ENCODE data around the gene DHX9. TPM values are rescaled to one million over a fixed set of nuclear protein-coding genes. Genes with fewer than 3 reads are reported as not detected.

DHX9 gene
- total RNA-seq, 1 donor from 2014 or later, result 117 TPM

GRCh38 chr1:182795563-182796228, 43.5 kb upstream of the DHX9 start:
- Mint-ChIP-seq H3K36me3 (ENCODE audit: low read depth) (peaks cover 4% of the 10 kb centered on the region), H3K27ac (ENCODE audit: unreplicated experiment) (no peak overlapping the region)

GRCh38 chr1:182802006-182802803, 36.9 kb upstream of the DHX9 start:
- no peak overlapping the region for H3K4me3 Mint-ChIP-seq (ENCODE audit: unreplicated experiment)
- no peaks in the 10 kb centered on the region for H3K27me3 Mint-ChIP-seq (ENCODE audit: low read depth)
- DNase-seq (ENCODE audit: low spot score), result no peak
- H3K4me1 Mint-ChIP-seq (ENCODE audit: low read depth), result no peaks in the 10 kb centered on the region
- no peak overlapping the region for H3K27ac Mint-ChIP-seq (ENCODE audit: unreplicated experiment)
- no peaks in the 10 kb centered on the region for H3K9me3 Mint-ChIP-seq (ENCODE audit: low read depth)
- TF ChIP-seq, protein P1, sequence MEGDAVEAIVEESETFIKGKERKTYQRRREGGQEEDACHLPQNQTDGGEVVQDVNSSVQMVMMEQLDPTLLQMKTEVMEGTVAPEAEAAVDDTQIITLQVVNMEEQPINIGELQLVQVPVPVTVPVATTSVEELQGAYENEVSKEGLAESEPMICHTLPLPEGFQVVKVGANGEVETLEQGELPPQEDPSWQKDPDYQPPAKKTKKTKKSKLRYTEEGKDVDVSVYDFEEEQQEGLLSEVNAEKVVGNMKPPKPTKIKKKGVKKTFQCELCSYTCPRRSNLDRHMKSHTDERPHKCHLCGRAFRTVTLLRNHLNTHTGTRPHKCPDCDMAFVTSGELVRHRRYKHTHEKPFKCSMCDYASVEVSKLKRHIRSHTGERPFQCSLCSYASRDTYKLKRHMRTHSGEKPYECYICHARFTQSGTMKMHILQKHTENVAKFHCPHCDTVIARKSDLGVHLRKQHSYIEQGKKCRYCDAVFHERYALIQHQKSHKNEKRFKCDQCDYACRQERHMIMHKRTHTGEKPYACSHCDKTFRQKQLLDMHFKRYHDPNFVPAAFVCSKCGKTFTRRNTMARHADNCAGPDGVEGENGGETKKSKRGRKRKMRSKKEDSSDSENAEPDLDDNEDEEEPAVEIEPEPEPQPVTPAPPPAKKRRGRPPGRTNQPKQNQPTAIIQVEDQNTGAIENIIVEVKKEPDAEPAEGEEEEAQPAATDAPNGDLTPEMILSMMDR (IDR thresholded peaks at IDR 0.05), result no peak
- H3K36me3 Mint-ChIP-seq (ENCODE audit: low read depth), result peaks cover 11% of the 10 kb centered on the region

More at GRCh38 chr1:182795563-182796228, 43.5 kb upstream of the DHX9 start:
- TF ChIP-seq, protein P1 (IDR thresholded peaks at IDR 0.05), result no peak
- Mint-ChIP-seq H3K27me3 (ENCODE audit: low read depth) (no peaks in the 10 kb centered on the region), H3K9me3 (ENCODE audit: low read depth) (no peaks in the 10 kb centered on the region), H3K4me1 (ENCODE audit: low read depth) (no peaks in the 10 kb centered on the region), H3K4me3 (ENCODE audit: unreplicated experiment) (no peak overlapping the region)
- no peak for DNase-seq (ENCODE audit: low spot score)

GRCh38 chr1:182803846-182804245, 35.3 kb upstream of the DHX9 start:
- Mint-ChIP-seq H3K4me3 (ENCODE audit: unreplicated experiment) (no peak overlapping the region), H3K9me3 (ENCODE audit: low read depth) (no peaks in the 10 kb centered on the region), H3K4me1 (ENCODE audit: low read depth) (no peaks in the 10 kb centered on the region), H3K27me3 (ENCODE audit: low read depth) (no peaks in the 10 kb centered on the region), H3K27ac (ENCODE audit: unreplicated experiment) (no peak overlapping the region), H3K36me3 (ENCODE audit: low read depth) (peaks cover 11% of the 10 kb centered on the region)
- no peak for DNase-seq (ENCODE audit: low spot score)
- TF ChIP-seq, protein P1 (IDR thresholded peaks at IDR 0.05), result no peak

- Mint-ChIP-seq H3K4me3 (ENCODE audit: unreplicated experiment) (no peak overlapping the region), H3K4me1 (ENCODE audit: low read depth) (no peaks in the 10 kb centered on the region), H3K9me3 (ENCODE audit: low read depth) (no peaks in the 10 kb centered on the region), H3K27ac (ENCODE audit: unreplicated experiment) (no peak overlapping the region), H3K36me3 (ENCODE audit: low read depth) (peaks cover 11% of the 10 kb centered on the region), H3K27me3 (ENCODE audit: low read depth) (no peaks in the 10 kb centered on the region)
- no peak for DNase-seq (ENCODE audit: low spot score)
- TF ChIP-seq, protein P1 (IDR thresholded peaks at IDR 0.05), result no peak
These were observed 33.0 kb upstream of the DHX9 start for GRCh38 chr1:182806015-182806678.

GRCh38 chr1:182807907-182808306, 31.2 kb upstream of the DHX9 start:
- Mint-ChIP-seq H3K27ac (ENCODE audit: unreplicated experiment) (no peak overlapping the region), H3K4me1 (ENCODE audit: low read depth) (no peaks in the 10 kb centered on the region), H3K9me3 (ENCODE audit: low read depth) (no peaks in the 10 kb centered on the region), H3K4me3 (ENCODE audit: unreplicated experiment) (no peak overlapping the region), H3K36me3 (ENCODE audit: low read depth) (peaks cover 16% of the 10 kb centered on the region), H3K27me3 (ENCODE audit: low read depth) (no peaks in the 10 kb centered on the region)
- TF ChIP-seq, protein P1 (IDR thresholded peaks at IDR 0.05), result no peak
- no peak for DNase-seq (ENCODE audit: low spot score)
